GM21360 (cell line): Measurements from ENCODE around the gene NR5A1.

Experiments used
- ATAC-seq: cut with Tn5 transposase; IDR thresholded peaks from one replicate; pipeline ENCODE4 v1.9.1; 2021; ENCODE audit warnings: mild to moderate bottlenecking, moderate library complexity; ENCODE audit not compliant: unreplicated experiment

NR5A1 gene

DNA sequence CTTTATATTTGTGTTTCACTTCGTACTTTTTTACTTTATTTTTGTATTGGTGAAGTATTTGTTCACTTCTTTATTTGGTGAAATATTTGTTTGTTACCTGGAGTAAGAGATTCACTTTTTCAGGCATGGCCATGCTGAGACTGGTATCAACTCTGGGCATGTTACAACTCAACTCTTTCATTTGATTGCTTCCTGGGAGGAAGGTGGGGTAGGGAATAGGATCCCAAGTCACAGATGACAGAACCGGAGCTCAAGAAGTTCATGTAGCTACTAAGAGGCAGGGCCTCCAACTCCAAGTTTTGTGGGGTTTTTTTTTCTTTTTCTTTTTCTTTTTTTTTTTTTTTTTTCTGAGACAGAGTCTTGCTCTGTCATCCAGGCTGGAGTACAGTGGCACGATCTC is 63.0 kb downstream of the NR5A1 start:
- ATAC-seq = no peak

DNA sequence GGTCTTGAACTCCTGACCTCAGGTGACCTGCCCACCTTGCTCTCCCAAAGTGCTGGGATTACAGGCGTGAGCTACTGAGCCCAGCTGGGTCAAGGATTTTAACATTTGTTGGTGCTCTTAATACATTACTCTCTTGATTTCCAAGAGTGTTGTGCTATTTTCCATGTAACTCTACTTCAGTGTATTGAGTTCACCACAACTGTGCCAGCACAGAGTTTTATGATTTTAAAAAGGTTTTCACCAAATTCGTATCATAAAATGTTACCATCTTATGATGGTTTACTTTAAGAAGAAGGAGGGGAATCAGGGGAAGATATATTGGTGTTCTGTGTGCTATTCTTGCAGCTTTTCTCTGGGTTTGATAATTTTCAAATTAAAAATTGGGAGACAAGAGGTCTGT is 63.6 kb downstream of the NR5A1 start:
- no peak for ATAC-seq

DNA sequence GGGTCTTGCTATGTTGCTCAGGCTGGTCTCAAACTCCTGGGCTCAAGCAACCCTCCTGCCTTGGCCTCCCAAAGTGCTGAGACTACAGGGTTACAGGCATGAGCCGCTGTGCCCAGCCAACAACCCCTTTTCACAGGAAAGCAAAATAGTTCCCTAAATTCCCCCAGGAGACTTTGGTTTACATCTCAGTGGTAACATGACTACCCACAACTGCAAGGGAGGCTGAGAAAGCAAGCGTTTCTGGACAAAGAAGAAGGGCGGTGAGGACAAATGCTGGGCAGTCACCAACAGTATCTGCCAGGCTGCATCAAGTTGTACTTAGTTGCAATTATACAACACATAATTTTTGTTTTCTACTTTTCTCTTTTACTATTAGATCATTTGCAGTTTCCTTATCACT is 64.4 kb downstream of the NR5A1 start:
- ATAC-seq = no peak

DNA sequence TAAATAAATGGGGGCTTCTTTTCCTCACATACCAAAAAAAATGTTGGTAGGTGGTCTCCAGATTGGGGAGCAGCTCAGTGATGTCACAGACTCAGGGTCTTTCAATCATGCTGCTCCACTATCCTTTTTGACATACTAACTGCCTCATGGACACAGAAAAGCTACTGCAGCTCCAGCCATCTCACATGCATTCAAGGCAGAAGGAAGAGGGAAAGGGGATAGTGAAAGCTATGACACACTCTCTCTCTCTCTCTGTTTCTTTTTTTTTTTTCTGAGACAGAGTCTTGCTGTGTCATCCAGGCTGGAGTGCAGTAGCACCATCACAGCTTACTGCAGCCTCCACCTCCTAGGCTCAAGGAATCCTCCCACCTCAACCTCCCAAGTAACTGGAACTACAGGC is 64.8 kb downstream of the NR5A1 start:
- ATAC-seq = no peak

DNA sequence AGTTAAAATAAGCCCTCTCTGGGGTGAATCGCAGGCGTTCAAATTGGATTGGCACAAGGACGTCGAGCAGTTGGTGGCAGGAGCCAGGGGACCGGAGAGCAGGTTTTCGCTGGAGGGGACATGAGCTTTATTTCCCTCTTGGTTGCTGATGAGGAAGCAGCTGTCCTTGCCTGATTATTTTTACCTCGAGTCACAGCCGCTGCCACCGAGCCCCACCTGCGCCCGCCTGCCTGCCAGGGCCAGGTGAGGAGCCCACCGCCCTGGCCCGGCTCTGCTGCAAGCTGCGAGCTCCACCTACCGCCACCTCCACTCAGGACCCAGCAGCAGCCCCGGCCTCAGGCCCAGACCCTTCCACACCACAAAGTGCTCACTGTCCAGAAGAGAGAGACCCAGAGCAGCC is 65.9 kb downstream of the NR5A1 start:
- ATAC-seq = no peak

DNA sequence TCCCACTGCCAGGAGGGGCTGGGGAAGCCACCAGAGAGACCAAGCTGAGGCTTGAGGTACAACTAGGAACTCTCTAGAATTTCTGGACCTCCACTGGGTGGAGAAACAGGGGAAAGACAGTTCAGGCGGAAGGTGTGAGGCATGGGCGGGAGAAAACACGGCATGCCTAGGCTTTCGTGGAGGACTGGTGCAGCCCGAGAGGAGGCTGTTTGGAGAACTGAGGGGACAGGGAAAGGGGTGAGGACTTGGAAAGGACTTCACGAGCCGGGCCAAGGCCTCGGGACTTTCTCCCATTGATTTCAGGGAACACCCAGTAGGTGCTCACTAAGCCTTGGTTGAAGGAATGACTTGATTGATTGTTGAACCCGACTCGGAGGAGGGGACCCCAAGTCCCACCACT is 66.4 kb downstream of the NR5A1 start:
- no peak for ATAC-seq

DNA sequence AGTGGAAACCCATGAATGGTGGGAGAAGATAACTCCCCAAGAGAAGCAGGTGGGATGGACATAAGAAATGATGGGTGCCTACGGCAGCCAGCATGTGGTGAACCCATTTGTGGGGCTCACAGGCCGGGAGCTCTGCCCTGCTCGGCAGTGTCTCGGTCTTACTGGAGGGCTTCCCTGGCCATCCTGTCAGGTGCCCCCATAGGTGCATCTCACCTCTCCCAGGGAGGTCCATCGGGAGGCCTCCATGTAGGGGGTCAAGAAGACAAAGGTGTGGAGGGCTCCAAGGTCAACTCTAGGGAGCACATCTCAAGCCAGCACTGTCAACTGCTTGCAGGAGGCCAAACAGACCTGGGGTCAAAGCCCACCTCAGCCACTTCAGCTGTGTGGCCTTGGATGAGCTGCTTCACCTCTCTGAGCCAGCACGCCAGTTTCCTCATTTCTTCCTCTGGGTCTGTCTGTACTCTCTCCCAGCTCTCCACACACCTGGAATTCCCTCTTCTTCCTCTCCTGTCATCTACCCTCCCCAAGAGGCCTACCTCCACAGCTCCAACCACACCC is 67.4 kb downstream of the NR5A1 start:
- ATAC-seq = no peak

DNA sequence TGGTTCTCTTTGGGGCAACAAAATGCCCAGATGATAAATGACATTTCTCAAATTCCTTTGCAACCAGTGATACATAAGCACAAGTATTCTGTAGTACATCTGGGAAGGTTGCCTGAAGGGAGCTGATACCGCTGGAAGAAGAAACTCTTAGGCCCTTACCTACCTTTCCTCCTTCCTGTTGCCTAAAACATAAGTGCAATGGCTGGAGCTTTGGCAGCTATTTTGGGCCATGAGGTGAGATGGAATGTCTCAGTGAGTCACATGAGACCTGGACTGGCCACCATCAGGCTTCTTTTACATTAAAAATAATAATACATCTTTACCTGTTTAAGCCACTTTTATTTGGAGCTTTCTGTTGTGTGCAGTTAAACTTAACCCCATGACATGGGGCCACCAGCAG is 68.1 kb downstream of the NR5A1 start:
- ATAC-seq = no peak

DNA sequence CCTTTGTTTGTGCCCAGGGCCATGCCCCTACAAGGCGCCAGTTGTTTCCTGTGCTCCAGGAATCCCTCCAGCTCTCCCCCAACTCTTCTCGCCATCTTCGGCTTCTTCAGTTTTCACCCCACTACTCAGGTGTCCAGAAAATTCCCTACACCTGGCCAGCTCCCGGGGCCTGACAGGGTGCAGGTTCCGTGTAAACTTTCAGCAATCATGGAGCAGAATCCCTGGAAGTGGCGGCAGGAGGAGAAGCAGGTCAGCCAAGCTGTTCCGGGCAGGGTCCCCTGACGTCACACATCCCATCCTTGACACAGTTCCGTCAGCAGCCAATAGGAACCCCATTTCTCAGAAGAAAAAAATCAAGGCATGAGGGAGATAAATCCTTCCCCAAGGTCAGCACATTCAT is 69.1 kb downstream of the NR5A1 start:
- ATAC-seq = no peak

DNA sequence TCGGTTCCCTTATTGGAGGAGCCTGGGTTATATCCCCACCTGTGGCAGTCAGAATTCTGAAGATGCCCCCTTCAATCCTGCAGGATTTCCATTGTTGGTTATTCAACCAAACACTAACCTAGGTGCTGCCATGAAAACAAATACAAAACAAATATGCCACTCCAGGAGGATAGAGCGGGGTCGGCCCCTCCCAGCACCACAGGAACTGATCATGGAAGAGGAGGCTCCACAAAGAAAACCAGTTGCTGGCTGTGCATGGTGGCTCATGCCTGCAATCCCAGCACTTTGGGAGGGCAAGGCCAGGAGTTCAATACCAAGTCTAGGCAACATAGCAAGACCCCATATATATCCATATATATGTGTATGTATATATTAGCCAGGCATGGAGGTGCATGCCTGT is 70.1 kb downstream of the NR5A1 start:
- ATAC-seq = no peak

DNA sequence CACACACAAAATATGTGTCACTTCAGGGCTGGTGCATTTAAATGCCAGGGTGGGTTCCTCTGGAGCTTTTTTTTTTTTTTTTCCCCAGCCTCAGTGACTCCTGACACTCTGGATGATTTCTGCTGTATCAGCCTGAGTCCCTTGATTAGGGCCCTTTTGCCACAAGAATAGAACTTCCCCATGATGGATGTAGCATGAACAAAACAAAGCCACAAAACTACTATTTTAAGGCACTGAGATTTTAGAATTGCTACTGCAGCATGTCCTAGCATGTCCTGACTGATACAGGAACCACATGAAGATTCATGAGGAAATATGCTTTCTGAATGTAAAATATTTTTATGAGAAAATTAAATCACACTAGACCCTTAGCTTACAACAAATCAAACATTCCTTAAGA is 70.9 kb downstream of the NR5A1 start:
- ATAC-seq = no peak
